GM10248 (cell line): Measurements from ENCODE around the gene VSTM5.
"Not testable (repeated sequence)": the region's sequence is repeated elsewhere in the genome, so short reads cannot be mapped to it uniquely, and the experiment has no call there.

Experiments used
- CTCF ChIA-PET: fragments of 300-600 bp; sonication (Branson Sonifier 250); formaldehyde crosslinking; extraction: SDS; loops from one replicate; lab custom pipeline; 2021; ENCODE audit warnings: antibody characterized with exemption; lab: Yijun Ruan, JAX
- POLR2A ChIA-PET: fragments of 350-650 bp; sonication (Branson Sonifier 250); formaldehyde crosslinking; extraction: SDS; loops from one replicate; lab custom pipeline; 2020; ENCODE audit warnings: antibody characterized with exemption; lab: Yijun Ruan, JAX
- DNase-seq: peaks from one replicate; pipeline ENCODE4 v3.0.0; 2012; ENCODE audit errors: extremely low spot score
- TF ChIP-seq, protein P1 (sequence below): IDR thresholded peaks from 2 replicates; pipeline ENCODE4 v1.5.1; 2012; ENCODE audit warnings: mild to moderate bottlenecking, low read depth; ENCODE audit errors: extremely low read depth, missing control alignments, control extremely low read depth

Gene VSTM5

DNA sequence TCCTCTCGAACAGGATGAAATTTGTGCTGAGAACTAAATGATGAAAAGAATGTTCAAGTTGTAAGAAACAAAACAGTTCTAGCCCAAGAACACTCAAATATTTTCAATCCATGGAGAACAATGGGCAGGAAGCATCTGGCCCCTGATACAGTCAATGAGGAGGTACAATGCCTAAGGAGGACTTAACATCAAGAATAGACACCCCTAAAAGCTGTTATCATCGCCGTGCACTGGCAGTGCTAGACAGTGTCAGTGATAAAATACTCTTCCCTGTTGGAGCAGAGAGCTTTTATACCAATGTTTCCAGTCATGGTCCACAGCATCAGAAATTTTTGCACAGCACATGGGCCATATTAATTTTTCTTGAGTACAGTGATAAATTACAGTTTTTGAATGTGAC, 20.2 kb upstream of the VSTM5 start:
- ChIA-PET POLR2A (no interaction called here), CTCF (interaction anchor here (1.8 kb wide), 1 partner anchor 25 kb away, joined by 4 read pairs; no protein-coding TSS in a partner anchor)
- TF ChIP-seq, protein P1, sequence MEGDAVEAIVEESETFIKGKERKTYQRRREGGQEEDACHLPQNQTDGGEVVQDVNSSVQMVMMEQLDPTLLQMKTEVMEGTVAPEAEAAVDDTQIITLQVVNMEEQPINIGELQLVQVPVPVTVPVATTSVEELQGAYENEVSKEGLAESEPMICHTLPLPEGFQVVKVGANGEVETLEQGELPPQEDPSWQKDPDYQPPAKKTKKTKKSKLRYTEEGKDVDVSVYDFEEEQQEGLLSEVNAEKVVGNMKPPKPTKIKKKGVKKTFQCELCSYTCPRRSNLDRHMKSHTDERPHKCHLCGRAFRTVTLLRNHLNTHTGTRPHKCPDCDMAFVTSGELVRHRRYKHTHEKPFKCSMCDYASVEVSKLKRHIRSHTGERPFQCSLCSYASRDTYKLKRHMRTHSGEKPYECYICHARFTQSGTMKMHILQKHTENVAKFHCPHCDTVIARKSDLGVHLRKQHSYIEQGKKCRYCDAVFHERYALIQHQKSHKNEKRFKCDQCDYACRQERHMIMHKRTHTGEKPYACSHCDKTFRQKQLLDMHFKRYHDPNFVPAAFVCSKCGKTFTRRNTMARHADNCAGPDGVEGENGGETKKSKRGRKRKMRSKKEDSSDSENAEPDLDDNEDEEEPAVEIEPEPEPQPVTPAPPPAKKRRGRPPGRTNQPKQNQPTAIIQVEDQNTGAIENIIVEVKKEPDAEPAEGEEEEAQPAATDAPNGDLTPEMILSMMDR = no peak
- no peak for DNase-seq

DNA sequence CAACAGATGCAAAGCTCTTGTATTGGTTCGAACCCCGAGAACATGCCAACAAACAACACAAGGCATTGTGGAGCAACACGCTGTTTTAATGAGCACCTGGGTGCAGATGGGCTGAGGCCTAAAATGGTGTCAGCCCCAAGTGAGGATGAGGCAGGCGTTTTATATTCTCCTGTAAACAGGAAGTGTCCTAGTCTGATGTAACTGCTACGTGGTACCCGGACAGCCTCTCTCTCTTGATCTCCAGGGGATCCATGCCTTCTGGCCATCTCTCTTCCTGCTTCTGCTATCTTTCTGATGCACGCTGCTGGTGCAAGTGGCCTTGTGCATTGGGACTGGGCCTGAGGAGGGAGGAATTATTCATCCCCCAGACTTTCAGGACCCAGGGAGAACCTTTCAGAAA, 19.4 kb upstream of the VSTM5 start:
- TF ChIP-seq, protein P1 = no peak
- CTCF ChIA-PET = interaction anchor here (1.8 kb wide), 1 partner anchor 26 kb away, joined by 4 read pairs; no protein-coding TSS in a partner anchor
- DNase-seq = no peak
- POLR2A ChIA-PET = no interaction called here

DNA sequence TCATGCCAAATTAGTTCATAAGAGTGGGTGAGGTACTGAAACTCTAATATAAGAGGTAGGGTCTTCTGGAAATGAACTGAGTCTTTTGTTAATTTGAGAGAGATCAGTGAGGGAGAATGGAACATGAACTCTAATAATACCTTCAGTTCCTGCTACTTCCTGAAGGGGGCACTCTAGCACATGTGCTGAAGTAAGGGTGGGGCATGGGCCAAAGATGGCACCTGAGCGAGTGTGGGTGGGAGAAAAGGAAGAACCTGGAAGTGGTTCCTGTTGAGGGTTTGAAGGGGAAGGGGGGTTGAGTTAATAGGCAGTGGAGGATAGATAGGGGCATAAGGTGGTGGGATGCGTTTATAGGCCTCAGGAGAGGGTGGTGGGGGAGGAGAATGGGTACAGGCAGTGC, 18.0 kb upstream of the VSTM5 start:
- DNase-seq, POLR2A ChIA-PET, CTCF ChIA-PET: not testable (repeated sequence)
- TF ChIP-seq, protein P1 = peak; percentile 12

DNA sequence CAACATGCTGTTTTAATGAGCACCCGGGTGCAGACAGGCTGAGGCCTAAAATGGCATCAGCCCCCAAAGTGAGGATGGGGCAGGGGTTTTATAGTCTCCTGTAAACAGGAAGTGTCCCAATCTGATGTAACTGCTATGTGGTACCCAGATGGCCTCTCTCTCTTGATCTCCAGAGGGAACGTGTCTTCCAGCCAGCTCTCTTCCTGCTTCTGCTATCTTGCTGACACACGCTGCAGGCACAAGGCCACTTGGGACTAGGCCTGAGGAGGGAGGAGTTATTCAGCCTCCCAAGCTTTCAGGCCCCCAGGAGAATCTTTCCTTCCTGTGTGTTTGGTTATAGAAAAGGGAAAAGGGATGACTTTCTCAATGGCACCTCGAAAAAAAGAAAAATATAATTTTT, 11.4 kb upstream of the VSTM5 start:
- DNase-seq = no peak
- TF ChIP-seq, protein P1 = no peak
- ChIA-PET CTCF (no interaction called here), POLR2A (no interaction called here)

DNA sequence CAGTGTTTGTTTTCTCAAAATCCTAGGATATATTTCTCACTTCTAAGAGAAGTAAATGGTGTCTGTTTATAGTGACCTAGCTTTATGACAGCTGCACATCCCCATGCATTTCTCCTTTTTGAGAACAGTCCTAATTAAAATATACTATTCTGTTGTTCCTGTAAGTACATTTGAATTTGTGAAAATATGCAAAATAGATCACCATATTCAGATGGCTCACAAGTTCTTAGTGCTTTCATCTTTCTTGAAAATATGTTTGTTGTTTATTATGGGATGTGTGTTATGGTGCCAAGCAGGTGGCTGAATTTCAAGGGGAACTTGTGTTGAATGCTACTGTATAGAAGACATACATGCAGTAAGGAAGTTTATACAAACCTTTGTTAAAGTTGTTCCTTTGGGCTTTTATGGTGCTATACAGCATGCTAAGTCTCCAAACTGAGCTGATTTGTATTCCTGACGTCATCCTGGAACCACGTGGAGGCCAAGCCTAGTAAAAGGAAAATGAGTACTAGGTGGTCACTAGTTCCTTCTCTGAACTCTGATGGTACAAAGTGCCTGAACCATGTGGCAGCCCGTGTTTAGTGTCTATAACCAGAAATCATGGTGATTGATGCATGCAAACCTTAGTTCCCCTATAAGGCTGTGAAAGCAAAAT, 7.8 kb upstream of the VSTM5 start:
- ChIA-PET POLR2A (no interaction called here), CTCF (no interaction called here)
- TF ChIP-seq, protein P1 = no peak

DNA sequence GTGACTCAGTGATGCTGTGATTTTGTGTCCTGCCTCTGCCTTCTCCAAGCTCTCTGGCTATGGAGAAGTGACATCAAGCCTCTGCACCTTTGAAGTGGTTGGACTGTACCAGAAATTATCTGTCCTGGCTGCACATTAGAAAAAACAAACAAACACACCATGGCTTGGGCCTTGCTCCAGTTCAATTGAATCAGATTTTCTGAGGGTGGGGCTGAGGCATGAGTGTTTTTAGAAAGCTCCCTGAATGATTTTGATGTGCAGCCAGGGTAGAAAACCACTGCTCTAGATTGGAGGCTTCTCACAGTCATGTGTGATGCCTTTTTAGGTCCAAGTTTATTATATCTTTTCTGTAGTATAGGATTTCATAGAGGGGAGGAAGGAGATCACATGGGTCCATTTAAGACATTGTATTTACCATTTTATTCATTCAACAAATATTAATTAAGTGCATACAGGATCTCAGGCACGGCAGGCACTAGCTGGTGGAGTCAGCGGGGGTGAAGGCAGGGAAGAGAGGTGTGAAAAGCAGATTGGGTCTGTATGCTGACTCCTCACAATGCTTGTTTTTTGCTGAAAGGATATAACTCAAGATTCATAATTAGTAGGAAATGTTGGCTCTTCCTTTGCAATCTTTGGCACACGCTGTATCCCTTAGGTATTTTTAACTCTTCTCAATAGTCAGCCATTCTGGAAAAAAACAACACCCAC, 7.1 kb upstream of the VSTM5 start:
- TF ChIP-seq, protein P1 = no peak
- ChIA-PET POLR2A (no interaction called here), CTCF (interaction anchor here (1.2 kb wide), 1 partner anchor 10 kb away, joined by 4 read pairs; no protein-coding TSS in a partner anchor)
- no peak for DNase-seq

More for the DNA sequence above, 7.8 kb upstream of the VSTM5 start:
- DNase-seq = no peak
